HAP-1 (cell line): Measurements from ENCODE around the gene TEX264.

Experiments used
- DNase-seq, 2 experiments: peaks; one replicate each; pipeline ENCODE4 v3.0.0-alpha.2; 2016 to 2020; ENCODE audit warnings: low spot score in 2 of 2
- H3K27me3 ChIP-seq: fragments of 250-450 bp; sonication (Bioruptor Pico); 2 replicates; pipeline ENCODE4 v1.5.1; 2020; ENCODE audit warnings: low read depth, mild to moderate bottlenecking, moderate library complexity
- H3K36me3 ChIP-seq: fragments of 250-450 bp; sonication (Bioruptor Pico); replicated peaks from 2 replicates; pipeline ENCODE4 v1.5.1; 2020; ENCODE audit warnings: mild to moderate bottlenecking
- H3K4me1 ChIP-seq: fragments of 250-450 bp; sonication (Bioruptor Pico); 2 replicates; pipeline ENCODE4 v1.5.1; 2020; ENCODE audit warnings: mild to moderate bottlenecking
- H3K4me3 ChIP-seq: fragments of 250-450 bp; sonication (Bioruptor Pico); 2 replicates; pipeline ENCODE4 v1.5.1; 2020; ENCODE audit warnings: mild to moderate bottlenecking, moderate library complexity
- H3K9me3 ChIP-seq: fragments of 250-450 bp; sonication (Bioruptor Pico); 2 replicates; pipeline ENCODE4 v1.5.1; 2020; ENCODE audit warnings: mild to moderate bottlenecking, moderate library complexity
- in situ Hi-C: fragments of 300-500 bp; cut with MboI; formaldehyde crosslinking; loops from 3 replicates; pipeline ENCODE4 v1.14.3; 2020; ENCODE audit warnings: low sequenced_read_pairs, inconsistent platforms, mixed read lengths

TEX264 gene

GRCh38 chr3:51708216-51708845, 37.3 kb downstream of the TEX264 start:
- no peaks in the 10 kb centered on the region for H3K4me1 ChIP-seq
- H3K9me3 ChIP-seq: no peaks in the 10 kb centered on the region
- H3K4me3 ChIP-seq: no peak overlapping the region
- in situ Hi-C loops: no loop called here
- no peaks in the 10 kb centered on the region; the same call in 1 of the 2 replicates for H3K36me3 ChIP-seq
- H3K27me3 ChIP-seq: no peaks in the 10 kb centered on the region
- peak in 1 of 2 experiments; percentile 6 for DNase-seq

- no peaks in the 10 kb centered on the region for H3K4me1 ChIP-seq
- no peaks in the 10 kb centered on the region for H3K27me3 ChIP-seq
- H3K9me3 ChIP-seq: no peaks in the 10 kb centered on the region
- H3K36me3 ChIP-seq: no peaks in the 10 kb centered on the region
- in situ Hi-C loops: no loop called here
- no peak overlapping the region for H3K4me3 ChIP-seq
- DNase-seq: peak in 1 of 2 experiments; percentile 6
Measured at GRCh38 chr3:51709004-51709420, 38.0 kb downstream of the TEX264 start.

GRCh38 chr3:51709675-51710074, 38.6 kb downstream of the TEX264 start:
- no peaks in the 10 kb centered on the region for H3K27me3 ChIP-seq
- no peak overlapping the region for H3K4me3 ChIP-seq
- no peaks in the 10 kb centered on the region for H3K4me1 ChIP-seq
- no peaks in the 10 kb centered on the region for H3K9me3 ChIP-seq
- no peaks in the 10 kb centered on the region for H3K36me3 ChIP-seq
- no peak for DNase-seq
- in situ Hi-C loops: no loop called here

- Histone ChIP-seq H3K36me3 (no peaks in the 10 kb centered on the region), H3K27me3 (no peaks in the 10 kb centered on the region), H3K4me3 (no peak overlapping the region), H3K4me1 (no peaks in the 10 kb centered on the region), H3K9me3 (no peaks in the 10 kb centered on the region)
- in situ Hi-C loops: no loop called here
- DNase-seq: peak in 1 of 2 experiments; percentile 28
Measured at GRCh38 chr3:51710631-51711351, 39.7 kb downstream of the TEX264 start.

- in situ Hi-C loops: no loop called here
- Histone ChIP-seq H3K36me3 (no peaks in the 10 kb centered on the region), H3K9me3 (no peaks in the 10 kb centered on the region), H3K27me3 (no peaks in the 10 kb centered on the region), H3K4me1 (no peaks in the 10 kb centered on the region), H3K4me3 (no peak overlapping the region)
- no peak for DNase-seq
Measured at GRCh38 chr3:51711352-51712037, 40.4 kb downstream of the TEX264 start.

- in situ Hi-C loops: no loop called here
- H3K4me3 ChIP-seq: no peak overlapping the region
- H3K9me3 ChIP-seq: no peaks in the 10 kb centered on the region
- DNase-seq: no peak
- H3K36me3 ChIP-seq: no peaks in the 10 kb centered on the region
- no peaks in the 10 kb centered on the region for H3K4me1 ChIP-seq
- no peaks in the 10 kb centered on the region for H3K27me3 ChIP-seq
Measured at GRCh38 chr3:51712038-51712420, 41.0 kb downstream of the TEX264 start.

- Histone ChIP-seq H3K4me1 (no peaks in the 10 kb centered on the region), H3K27me3 (no peaks in the 10 kb centered on the region), H3K9me3 (no peaks in the 10 kb centered on the region), H3K4me3 (no peak overlapping the region), H3K36me3 (no peaks in the 10 kb centered on the region)
- in situ Hi-C loops: no loop called here
- no peak for DNase-seq
Measured at GRCh38 chr3:51712511-51712931, 41.5 kb downstream of the TEX264 start.

GRCh38 chr3:51712963-51713362, 41.9 kb downstream of the TEX264 start:
- H3K4me3 ChIP-seq: no peak overlapping the region
- no peaks in the 10 kb centered on the region for H3K9me3 ChIP-seq
- no peaks in the 10 kb centered on the region for H3K4me1 ChIP-seq
- H3K27me3 ChIP-seq: no peaks in the 10 kb centered on the region
- in situ Hi-C loops: no loop called here
- no peak for DNase-seq
- H3K36me3 ChIP-seq: no peaks in the 10 kb centered on the region

- no peak for DNase-seq
- in situ Hi-C loops: no loop called here
Measured at GRCh38 chr3:51715231-51715976, 44.4 kb downstream of the TEX264 start.

GRCh38 chr3:51715977-51716294, 44.9 kb downstream of the TEX264 start:
- Histone ChIP-seq H3K4me3 (no peak overlapping the region), H3K27me3 (no peaks in the 10 kb centered on the region), H3K36me3 (no peaks in the 10 kb centered on the region), H3K9me3 (no peaks in the 10 kb centered on the region), H3K4me1 (no peaks in the 10 kb centered on the region)
- in situ Hi-C loops: no loop called here
- no peak for DNase-seq

More at GRCh38 chr3:51715231-51715976, 44.4 kb downstream of the TEX264 start:
- no peaks in the 10 kb centered on the region for H3K36me3 ChIP-seq
- no peaks in the 10 kb centered on the region for H3K4me1 ChIP-seq
- H3K27me3 ChIP-seq: no peaks in the 10 kb centered on the region
- no peak overlapping the region for H3K4me3 ChIP-seq
- H3K9me3 ChIP-seq: no peaks in the 10 kb centered on the region

GRCh38 chr3:51716805-51717204, 45.8 kb downstream of the TEX264 start:
- Histone ChIP-seq H3K4me3 (no peak overlapping the region), H3K36me3 (no peaks in the 10 kb centered on the region), H3K9me3 (no peaks in the 10 kb centered on the region), H3K4me1 (no peaks in the 10 kb centered on the region), H3K27me3 (no peaks in the 10 kb centered on the region)
- DNase-seq: no peak
- in situ Hi-C loops: no loop called here

- no peaks in the 10 kb centered on the region for H3K9me3 ChIP-seq
- H3K4me1 ChIP-seq: no peaks in the 10 kb centered on the region
- no peaks in the 10 kb centered on the region for H3K27me3 ChIP-seq
- no peak for DNase-seq
- H3K36me3 ChIP-seq: no peaks in the 10 kb centered on the region
- in situ Hi-C loops: no loop called here
- no peak overlapping the region for H3K4me3 ChIP-seq
Measured at GRCh38 chr3:51717446-51717845, 46.4 kb downstream of the TEX264 start.

GRCh38 chr3:51717947-51718346, 46.9 kb downstream of the TEX264 start:
- Histone ChIP-seq H3K36me3 (no peaks in the 10 kb centered on the region), H3K27me3 (no peaks in the 10 kb centered on the region), H3K9me3 (no peaks in the 10 kb centered on the region), H3K4me3 (no peak overlapping the region), H3K4me1 (no peaks in the 10 kb centered on the region)
- in situ Hi-C loops: no loop called here
- no peak for DNase-seq
